NCI-H446 (cell line): ENCODE results near the gene MYO1E.
"Not testable (repeated sequence)": the region's sequence is repeated elsewhere in the genome, so short reads cannot be mapped to it uniquely, and the experiment has no call there.

Experiments
- DNase-seq, 2 experiments: peaks; one replicate each; lab custom pipeline; 2025; lab: John Stamatoyannopoulos, UW

The MYO1E gene

DNA sequence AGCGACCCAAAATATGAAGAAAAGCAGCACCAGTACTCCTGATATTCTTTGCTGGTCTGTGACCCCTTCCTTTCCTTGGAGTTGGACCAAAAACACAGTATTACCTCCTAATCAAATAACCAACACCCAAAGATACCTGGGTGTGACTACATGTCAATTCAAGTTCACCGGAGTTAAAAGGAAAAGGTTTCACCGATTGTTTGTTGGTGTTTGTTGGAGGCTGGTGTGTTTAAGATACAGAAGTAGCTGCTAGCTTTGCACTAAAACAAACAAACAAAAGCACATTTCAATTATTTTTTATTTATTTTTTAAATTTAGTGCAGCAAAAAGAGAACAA is 81.5 kb downstream of the MYO1E start:
- no peak for DNase-seq

DNA sequence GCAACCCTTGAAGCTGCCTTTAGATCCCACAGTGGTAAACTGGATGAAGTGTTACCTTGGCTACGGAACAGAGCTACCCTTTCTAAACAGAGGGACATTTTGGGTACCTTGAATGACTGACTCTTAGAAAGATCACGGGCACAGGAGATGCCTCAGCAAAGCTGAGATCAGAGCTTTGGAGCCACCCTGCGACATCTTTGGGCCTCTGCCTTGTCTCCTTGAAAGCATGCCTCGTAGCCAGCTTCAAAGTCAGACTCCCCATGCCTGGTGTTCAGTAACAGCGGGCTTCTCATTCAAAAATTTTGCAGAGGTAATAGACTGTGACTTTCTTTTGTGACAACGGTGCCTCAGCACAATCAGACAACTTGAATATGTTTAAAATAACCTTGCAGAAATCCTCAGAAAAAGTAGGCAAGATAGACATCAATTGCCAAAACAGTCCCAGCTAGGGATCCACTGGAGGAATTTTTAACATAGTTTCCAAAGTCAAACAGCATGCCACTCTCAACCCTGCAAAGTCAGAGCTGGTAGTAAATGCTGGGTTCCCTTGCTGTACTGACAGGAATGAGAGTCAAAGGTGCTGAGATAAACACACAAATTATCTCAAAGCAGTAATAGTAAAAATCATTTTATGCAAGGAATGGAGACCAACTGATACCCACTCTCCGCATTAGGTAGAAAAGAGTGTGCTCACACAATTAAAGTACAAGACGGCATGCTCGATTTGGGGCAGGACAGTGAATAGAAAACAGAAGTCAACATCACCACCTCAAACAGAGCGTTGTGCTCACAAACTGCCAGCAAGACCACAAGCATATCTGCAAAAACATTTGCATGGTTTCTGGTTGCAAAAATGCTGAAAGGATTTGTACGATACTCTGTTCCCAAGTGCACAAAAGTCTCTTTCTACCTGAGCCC is 82.1 kb downstream of the MYO1E start:
- DNase-seq, result no peak

DNA sequence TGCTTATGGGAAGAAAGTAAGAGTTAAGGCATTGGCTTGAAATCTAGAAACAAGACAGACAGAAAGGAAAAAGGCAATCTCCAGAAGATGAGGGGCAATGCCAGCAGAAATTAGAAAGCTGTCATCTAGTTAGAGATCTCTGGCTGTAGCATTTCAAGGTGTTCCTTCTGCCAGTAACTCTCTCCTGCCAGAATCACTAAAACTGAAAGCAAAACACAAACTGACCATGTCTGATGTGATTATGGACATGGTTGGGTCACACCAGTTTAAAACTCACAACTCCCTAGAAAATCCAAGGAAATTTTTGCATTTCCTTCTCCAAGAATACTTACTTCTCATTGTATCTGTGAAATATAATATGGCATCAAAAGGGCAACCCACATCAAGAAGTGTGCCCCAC is 83.1 kb downstream of the MYO1E start:
- no peak for DNase-seq

DNA sequence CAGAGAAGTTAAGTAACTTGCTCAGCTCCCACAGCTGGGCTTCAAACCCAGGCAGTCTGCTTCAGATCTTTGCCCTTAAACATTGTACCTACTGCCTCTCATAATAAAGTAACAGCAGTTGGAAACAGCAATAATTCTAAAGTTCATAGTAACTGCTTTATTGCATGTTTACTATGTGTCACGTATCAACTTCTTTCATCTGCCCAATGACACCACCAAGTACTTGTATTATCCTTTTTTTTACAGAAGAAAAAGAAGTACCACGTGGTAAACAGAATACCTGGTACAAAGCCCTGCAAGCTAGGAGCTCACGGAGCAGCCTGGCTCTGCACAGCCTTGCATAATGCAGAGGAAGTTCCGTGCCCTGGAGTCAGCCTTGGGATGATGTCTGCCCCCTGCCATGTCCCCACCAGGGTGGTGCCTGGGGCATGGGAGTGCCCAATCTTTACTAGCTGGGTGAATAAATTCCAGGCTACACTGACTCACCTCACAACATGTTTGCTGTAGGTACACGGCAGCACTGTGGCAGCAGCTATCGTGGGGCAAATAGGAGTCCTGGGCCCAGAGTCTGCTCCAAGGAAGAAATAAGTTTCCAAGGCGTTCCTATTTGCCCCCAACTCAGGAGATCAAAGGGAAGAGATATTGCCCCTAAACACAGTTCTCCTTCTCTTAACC is 88.8 kb downstream of the MYO1E start:
- DNase-seq, result no peak

DNA sequence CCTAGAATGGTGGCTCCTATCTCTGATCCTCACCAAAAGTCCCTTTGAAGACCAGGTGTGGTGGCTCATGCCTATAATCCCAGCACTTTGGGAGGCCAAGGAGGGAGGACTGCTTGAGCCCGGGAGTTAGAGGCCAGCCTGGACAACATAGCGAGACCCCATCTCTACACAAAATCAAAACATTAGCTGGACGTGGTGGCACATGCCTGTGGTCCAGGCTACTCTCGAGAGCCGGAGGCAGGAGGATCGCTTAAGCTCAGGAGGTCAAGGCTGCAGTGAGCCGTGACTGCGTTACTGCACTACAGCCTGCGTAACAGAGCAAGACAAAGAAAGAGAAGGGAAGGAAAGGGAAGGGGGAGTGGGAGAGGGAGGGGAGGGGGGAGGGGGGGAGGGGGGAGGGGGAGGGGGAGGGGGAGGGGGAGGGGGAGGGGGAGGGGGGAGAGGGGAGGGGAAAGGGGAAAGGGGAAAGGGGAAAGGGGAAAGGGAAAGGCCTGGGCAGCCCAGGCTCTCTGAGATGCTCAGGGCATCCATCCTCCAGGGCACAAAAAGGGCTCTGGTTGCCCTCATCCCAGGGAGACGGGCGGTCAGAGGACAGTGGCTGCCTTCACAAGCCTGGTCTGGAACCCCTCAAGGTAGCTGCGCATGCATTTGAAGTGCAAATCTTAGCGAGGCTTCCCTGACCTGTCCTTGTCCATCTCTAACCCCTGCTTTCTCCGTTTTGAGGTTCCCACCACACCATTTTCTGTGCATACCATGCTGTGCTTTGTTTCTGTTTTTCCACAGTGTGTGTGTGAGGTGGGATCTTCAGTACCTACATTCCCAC is 89.9 kb downstream of the MYO1E start:
- DNase-seq, result no peak

DNA sequence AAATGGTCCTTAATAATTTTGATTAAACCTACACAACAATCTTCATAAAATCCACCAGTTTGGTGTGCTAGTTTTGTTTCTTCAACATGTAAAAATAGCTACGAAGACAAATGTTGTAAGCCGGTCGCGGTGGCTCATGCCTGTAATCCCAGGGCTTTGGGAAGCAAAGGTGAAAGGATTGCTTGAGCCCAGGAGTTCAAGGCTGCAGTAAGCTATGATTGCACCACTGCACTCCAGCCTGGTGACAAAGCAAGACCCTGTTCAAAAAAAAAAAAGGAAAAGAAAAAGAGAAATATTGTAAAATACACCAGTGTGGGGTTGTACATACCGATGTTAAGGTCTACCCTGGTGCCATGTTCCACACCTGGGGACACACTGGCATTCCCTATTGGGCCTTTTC is 91.0 kb downstream of the MYO1E start:
- no peak for DNase-seq

DNA sequence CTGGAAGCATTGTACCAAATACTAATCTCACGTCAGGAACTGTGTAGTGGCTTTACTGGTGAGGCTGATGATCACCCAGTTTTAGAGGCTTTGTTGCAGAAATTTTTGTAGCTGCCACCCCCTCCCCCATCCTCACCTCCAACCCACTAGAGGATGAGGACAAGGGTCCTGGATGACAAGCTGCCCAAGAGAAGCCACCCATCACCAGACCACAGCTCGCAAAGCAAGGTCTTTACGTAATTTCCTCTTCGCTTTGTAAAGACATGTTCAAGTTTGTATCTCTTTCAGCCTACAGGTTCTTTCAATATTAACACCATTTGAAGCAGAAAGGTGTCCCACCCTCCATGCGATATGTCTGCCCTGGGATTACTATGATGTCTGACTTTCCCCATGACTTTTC is 91.8 kb downstream of the MYO1E start:
- no peak for DNase-seq

DNA sequence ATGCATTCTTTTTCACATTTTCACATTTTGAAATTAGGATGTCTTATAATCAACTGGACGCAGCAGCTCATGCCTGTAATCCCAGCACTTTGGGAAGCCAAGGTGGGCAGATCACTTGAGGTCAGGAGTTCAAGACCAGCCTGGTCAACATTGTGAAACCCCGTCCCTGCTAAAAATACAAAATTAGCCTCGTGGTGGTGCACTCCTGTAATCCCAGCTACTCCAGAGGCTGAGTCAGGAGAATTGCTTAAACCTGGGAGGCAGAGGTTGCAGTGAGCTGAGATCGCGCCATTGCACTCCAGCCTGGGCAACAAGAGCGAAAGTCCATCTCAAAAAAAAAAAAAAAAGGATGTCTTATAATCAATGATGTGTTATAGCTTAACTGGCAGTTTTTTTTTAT is 92.4 kb downstream of the MYO1E start:
- DNase-seq, result not testable (repeated sequence)

DNA sequence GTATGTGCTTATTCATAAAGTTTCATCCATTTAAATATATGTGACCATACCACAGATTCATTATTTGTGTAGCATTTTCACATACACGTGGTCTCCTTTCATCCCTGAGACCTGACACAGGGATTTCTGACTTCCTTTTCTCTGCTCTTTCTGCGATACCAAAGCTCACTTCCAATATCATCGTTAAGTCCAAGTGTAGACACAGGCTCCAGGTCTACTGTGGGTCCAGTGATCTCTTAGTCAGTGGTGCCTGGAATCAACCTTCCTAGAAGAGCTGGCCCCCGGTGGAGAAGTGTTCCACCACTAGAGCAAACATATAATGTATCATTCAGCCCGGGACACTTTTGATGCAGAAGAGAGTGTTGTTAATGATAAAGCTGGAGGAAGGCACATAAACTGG is 93.6 kb downstream of the MYO1E start:
- no peak for DNase-seq

DNA sequence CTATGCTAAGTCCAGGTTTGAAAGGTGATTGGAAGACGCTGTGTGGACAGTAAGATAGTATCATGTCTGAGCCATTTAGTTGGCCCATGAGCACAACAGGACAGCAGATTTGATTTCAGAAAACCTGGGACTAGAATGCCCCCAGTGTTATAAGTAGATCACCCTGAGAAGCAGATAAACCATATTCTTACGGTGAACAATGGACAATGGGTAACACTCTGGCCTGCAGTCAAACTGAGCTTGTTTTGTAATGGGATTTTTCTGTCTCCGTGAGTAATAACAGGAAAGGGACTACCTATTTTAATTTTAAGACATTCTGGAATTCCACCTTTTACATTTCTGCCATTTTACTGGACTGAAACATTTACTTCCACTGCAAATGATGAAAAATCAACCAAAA is 94.6 kb downstream of the MYO1E start:
- DNase-seq, result no peak

DNA sequence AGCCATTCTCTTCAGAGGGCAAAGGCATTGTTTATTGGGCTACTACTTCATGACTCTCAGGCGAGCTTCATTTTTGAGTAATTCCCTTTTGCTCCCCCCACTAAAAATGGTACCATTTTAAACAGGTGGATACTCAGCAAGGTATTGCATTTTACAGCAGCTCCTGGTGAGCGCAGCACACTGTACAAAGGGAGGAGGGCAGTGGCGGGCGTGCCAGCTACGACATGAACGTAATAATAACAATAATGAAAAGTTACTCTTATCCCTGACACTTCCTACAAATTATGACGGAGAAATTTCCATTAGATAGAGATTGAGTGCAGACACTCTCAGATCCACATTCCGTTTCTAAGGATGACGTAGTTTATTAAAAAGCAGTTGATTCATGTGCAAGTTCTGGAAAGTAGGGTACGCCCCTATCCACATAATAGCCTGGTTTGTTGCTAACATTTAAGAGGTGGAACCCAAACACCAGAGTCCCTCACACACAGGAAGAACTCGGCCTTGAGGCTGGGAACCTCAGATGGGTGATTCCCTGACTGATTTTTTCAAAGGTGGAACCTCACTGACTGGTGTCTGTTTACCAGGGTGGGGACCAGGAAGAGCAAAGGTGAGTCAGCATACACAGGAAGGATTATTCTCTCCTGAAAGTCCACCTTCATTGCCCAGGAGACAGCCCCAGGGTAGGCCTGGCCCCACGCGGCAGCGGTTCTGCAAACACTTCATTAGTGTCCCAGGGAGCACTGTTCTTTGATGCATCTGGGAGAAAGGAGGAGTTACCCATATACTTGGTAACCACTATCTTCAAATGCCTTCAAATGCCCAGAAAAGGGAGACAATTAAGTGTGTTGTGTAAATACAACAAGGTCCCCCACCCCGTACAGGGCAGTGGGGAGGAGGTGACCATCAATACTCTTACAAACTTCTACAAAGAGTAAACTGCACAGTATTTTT is 96.2 kb downstream of the MYO1E start:
- DNase-seq, result no peak

DNA sequence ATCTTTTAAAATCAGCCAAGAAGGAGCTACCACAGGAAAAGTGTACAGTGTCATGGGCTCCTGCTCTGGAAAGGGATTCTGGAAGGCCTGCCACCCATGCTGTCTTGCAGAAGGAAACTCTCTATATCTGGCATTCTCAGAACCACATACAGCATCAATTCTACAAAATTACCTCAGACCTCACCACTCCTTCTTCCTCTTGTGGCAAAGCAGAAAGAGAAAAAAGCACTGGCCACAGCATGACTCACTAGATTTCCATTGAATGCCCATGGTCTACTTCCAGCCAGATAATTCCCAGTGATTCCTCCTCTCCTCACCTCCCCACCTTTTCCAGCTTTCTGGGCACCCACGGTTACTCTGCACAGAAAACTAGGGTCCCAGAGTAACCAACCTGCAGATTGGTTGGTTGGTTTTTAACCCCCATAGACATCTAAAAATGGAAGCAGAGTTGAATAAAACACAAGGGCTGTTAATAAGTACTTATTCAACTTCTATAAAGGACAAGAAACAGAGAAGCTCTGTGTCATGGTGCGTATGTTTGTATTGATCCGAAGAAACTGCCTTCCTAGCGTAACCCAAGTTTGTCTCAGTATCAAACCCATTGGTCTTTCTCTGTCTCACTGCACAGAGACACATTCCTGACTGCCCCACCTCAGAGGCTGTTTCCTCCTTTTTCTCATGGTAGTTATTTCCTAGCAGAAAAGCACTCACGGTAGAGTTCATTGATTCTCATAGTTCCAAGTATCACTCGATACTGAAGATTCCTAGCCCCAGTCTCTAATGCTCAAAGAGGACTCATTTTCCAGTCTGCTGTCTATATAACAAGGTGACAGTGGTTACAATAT is 98.3 kb downstream of the MYO1E start:
- DNase-seq, result no peak

DNA sequence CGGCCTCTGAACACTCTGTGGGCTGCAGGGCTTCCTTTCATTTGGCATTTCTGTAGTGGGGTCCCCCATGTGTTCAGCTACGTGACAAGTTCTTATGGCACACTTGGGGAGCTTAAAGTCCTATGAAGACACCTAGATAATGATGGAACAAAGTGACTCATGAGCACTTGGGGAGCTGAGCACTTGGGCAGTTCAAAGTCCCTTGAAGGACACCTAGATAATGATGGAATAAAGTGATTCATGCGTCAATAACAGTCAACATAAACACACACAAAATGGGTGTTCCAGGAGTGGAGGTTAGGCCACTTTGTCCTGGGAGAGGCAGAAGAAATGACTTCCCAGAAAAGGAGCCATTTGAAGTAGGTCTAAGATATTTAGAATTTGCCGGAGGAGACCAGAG is 99.4 kb downstream of the MYO1E start:
- DNase-seq, result no peak

DNA sequence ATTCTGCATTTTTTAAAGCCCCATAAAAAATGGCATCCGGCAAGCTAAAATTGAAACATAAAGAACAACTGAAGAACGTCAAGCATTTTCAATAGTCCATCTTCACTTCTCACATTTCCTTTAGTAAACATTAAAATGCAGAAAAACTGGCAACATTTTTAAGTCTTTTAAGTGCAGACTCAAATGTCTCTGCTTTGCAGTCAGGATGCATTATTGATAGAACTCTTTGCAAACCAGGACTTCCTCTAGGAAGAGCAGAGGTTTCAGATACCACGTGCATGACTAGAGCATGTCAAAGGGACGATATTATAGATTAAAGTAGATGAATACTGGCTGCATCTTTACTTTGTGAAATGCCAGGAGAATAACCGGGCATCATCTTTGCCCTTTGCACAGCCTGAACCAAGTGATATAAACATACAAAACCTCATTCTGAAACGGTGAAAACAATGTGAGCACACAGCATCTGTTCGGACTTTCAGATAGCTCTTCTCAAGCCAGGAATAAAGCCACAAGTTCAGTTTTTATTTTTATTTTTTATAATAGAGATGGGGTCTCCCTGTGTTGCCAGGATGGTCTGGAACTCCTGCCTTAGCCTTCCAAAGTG is 101.0 kb downstream of the MYO1E start:
- DNase-seq, result no peak

DNA sequence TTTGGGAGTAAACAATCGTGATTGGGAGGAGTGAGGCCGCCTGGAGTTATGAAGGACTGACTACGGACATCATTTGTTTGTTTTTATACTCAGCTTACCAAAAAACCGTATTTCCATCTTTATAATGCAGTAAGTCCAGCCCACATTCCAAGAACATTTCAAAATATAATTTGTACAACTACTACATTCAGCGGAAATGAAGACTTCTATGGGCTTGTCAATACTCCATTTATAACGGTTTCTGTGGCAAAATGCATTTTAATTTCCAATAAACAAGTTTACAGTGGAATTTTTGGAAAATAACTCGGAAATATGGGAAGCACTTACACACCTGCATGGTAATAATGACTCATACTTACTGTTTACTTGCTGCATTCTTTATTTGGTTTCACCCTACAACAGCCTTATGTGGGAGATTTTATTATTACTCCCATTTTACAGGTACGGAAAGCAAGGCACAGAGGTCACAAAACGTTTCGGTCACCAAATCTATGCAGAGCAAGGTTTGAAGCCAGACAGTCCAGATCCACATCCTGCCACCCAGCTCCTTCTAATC is 103.7 kb downstream of the MYO1E start:
- no peak for DNase-seq

DNA sequence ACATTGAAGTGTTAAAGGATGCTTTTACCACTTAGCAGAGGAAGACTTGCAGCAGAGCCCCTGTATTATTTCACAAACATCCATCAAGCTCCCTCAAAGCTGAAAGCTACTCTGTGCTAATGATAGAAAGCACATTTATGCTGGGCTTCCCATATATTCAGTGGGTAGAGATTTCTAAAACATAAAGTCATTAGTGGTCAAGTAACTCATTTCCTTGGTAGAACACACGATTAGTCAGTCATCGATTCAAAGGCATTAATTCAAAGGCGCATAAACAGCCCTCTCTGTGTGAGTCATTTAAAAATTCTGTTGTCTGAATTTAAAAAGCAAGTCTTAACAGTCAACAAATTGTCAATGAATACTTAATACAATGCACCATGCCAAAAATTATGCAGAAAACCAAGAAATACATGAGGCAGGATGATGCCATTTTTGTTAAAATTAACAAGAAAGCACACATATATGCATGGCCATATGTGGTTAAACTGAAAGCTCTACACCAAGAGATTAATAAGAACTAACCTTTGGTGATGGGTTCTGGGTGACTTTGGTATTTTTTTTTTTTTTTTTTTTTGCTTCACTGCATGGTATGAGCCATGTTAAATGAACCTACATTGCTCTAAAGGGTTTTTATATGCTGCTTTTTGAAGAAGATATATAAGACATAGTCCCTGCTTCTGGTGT is 104.4 kb downstream of the MYO1E start:
- DNase-seq, result no peak

DNA sequence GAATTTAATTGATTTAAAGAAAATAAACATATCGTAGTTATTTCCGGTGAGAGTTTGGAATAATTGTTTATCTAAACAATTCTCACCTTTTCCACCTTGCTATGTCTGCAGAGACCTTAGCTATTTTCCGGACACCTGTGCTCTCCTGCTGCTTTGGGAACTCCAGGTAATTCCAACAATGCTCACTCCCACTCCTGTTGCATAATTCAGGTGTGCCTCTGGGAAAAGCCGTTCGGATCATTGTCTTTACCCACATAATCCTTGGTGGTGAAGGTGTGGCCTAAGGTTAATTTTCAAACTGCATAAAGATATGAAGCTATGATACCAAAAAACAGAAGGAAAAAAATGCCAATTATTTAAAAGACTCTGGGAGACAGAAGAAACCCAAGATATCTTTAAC is 106.6 kb downstream of the MYO1E start:
- no peak for DNase-seq

DNA sequence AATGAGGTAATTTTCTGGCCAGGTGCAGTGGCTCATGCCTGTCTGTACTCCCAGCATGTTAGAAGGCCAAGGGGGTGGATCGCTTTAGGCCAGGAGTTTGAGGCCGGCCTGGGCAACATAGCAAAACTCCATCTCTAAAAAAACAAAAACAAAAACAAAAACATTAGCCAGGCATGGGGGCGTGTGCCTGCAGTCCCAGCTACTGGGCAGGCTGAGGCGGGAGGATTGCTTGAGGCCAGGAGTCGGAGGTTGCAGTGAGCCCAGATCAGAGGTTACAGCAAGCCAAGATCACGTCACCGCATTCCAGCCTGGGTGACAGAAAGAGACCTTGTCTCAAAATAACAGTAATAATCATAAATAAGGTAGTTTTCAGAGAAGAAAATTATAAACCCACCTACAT is 110.4 kb downstream of the MYO1E start:
- DNase-seq, result no peak

DNA sequence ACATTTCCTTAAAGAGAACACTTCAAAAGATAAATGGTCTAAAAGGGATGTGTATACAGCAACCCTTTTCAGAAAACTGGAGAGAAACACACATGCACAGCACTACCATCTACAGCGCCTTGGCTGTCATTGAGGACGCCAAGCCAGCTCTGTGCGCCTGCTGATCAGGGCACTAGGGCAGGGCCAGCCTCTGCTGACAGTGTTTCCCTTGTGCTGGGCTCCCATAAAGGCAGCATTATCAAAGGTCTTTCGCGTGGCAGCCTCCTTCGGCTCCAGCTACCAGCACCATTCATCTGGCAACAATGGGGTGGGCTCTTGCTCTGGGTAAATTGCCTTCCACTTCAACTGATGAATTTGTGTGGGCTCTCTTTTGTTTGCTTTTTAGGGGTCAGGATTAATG is 112.6 kb downstream of the MYO1E start:
- DNase-seq, result no peak
